ENCODE results near the gene CACNA2D4. TPM values are rescaled to one million over a fixed set of nuclear protein-coding genes. Genes with fewer than 3 reads are reported as not detected.

Gene CACNA2D4
- total RNA-seq, 1 donor, result 0.72 TPM

- Histone ChIP-seq H3K36me3 (ENCODE audit: insufficient read depth, low read length) (no peaks in the 10 kb centered on the region), H3K4me2 (ENCODE audit: insufficient read depth, low read length) (no peak overlapping the region), H3K9me3 (ENCODE audit: low read depth, low read length) (no peaks in the 10 kb centered on the region), H2AFZ (ENCODE audit: low read length) (no peak overlapping the region), H3K79me2 (ENCODE audit: insufficient read depth, low read length) (no peaks in the 10 kb centered on the region), H3K4me3 (ENCODE audit: insufficient read depth, low read length) (no peak overlapping the region), H3K4me1 (ENCODE audit: insufficient read depth, low read length) (no peaks in the 10 kb centered on the region), H4K20me1 (ENCODE audit: insufficient read depth, low read length) (no peaks in the 10 kb centered on the region), H3K27ac (ENCODE audit: low read depth, low read length) (no peak overlapping the region), H3K27me3 (ENCODE audit: insufficient read depth, low read length) (peaks cover 69% of the 10 kb centered on the region)
- TF ChIP-seq, protein P1, sequence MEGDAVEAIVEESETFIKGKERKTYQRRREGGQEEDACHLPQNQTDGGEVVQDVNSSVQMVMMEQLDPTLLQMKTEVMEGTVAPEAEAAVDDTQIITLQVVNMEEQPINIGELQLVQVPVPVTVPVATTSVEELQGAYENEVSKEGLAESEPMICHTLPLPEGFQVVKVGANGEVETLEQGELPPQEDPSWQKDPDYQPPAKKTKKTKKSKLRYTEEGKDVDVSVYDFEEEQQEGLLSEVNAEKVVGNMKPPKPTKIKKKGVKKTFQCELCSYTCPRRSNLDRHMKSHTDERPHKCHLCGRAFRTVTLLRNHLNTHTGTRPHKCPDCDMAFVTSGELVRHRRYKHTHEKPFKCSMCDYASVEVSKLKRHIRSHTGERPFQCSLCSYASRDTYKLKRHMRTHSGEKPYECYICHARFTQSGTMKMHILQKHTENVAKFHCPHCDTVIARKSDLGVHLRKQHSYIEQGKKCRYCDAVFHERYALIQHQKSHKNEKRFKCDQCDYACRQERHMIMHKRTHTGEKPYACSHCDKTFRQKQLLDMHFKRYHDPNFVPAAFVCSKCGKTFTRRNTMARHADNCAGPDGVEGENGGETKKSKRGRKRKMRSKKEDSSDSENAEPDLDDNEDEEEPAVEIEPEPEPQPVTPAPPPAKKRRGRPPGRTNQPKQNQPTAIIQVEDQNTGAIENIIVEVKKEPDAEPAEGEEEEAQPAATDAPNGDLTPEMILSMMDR (IDR thresholded peaks at IDR 0.05; ENCODE audit: extremely low read depth, low read depth, low read length), result no peak
- DNase-seq (ENCODE audit: insufficient read length, low spot score, missing footprints), result no peak
Measured at GRCh38 chr12:1870998-1871917, 47.2 kb downstream of the CACNA2D4 start.

DNA sequence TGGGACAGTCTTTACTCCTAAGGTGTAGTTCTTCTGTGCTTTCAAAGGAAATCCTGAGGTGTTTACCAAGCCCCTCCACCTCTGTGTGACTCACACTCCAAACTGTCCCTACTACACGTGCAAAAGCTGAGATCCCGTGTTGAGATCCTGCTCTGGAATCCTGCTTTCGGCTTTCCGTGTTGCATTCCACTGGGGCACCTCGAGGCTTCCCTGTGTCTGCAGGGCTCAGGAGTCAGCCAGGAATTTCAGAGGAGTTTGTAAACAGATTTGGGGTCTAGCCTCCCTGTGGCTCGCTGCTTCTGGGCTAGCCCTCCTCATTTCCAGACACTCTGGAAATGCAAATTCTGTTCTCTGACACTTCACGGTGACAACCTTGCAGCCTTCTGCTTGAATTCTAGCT is 48.4 kb downstream of the CACNA2D4 start:
- TF ChIP-seq, protein P1 (IDR thresholded peaks at IDR 0.05; ENCODE audit: extremely low read depth, low read depth, low read length), result no peak
- no peak overlapping the region for H2AFZ ChIP-seq (ENCODE audit: low read length)
- no peaks in the 10 kb centered on the region for H3K79me2 ChIP-seq (ENCODE audit: insufficient read depth, low read length)
- no peak overlapping the region for H3K27ac ChIP-seq (ENCODE audit: low read depth, low read length)
- H3K4me3 ChIP-seq (ENCODE audit: insufficient read depth, low read length), result no peak overlapping the region
- no peaks in the 10 kb centered on the region for H3K36me3 ChIP-seq (ENCODE audit: insufficient read depth, low read length)
- no peaks in the 10 kb centered on the region for H3K4me1 ChIP-seq (ENCODE audit: insufficient read depth, low read length)
- no peak for DNase-seq (ENCODE audit: insufficient read length, low spot score, missing footprints)
- H3K9me3 ChIP-seq (ENCODE audit: low read depth, low read length), result no peaks in the 10 kb centered on the region
- H3K27me3 ChIP-seq (ENCODE audit: insufficient read depth, low read length), result peaks cover 60% of the 10 kb centered on the region
- H4K20me1 ChIP-seq (ENCODE audit: insufficient read depth, low read length), result no peaks in the 10 kb centered on the region
- H3K4me2 ChIP-seq (ENCODE audit: insufficient read depth, low read length), result no peak overlapping the region

DNA sequence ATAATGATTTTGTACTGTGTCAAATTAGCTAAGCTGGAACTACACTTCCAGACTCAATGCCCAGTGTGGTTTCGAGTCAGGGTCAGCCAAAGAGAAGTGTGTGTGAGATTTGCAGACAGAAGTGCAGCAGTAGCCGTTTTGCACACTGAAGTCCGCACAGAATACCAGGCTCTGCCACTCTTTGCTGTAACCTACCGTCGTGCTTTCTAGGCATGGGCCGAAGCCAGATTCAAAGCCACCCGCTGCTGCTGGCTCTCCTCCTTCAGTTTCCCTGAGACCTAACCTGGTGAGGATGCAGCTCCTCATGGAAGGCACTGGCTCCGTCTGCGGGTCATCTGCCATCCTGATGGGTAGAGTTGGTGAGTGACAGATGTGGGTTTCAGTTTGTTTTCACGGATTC is 49.3 kb downstream of the CACNA2D4 start:
- Histone ChIP-seq H3K4me3 (ENCODE audit: insufficient read depth, low read length) (no peak overlapping the region), H3K27me3 (ENCODE audit: insufficient read depth, low read length) (peaks cover 55% of the 10 kb centered on the region), H3K4me2 (ENCODE audit: insufficient read depth, low read length) (no peak overlapping the region), H3K4me1 (ENCODE audit: insufficient read depth, low read length) (no peaks in the 10 kb centered on the region), H3K27ac (ENCODE audit: low read depth, low read length) (no peak overlapping the region), H4K20me1 (ENCODE audit: insufficient read depth, low read length) (no peaks in the 10 kb centered on the region), H3K79me2 (ENCODE audit: insufficient read depth, low read length) (no peaks in the 10 kb centered on the region), H3K9me3 (ENCODE audit: low read depth, low read length) (no peaks in the 10 kb centered on the region), H2AFZ (ENCODE audit: low read length) (no peak overlapping the region), H3K36me3 (ENCODE audit: insufficient read depth, low read length) (no peaks in the 10 kb centered on the region)
- no peak for DNase-seq (ENCODE audit: insufficient read length, low spot score, missing footprints)
- TF ChIP-seq, protein P1 (IDR thresholded peaks at IDR 0.05; ENCODE audit: extremely low read depth, low read depth, low read length), result no peak

DNA sequence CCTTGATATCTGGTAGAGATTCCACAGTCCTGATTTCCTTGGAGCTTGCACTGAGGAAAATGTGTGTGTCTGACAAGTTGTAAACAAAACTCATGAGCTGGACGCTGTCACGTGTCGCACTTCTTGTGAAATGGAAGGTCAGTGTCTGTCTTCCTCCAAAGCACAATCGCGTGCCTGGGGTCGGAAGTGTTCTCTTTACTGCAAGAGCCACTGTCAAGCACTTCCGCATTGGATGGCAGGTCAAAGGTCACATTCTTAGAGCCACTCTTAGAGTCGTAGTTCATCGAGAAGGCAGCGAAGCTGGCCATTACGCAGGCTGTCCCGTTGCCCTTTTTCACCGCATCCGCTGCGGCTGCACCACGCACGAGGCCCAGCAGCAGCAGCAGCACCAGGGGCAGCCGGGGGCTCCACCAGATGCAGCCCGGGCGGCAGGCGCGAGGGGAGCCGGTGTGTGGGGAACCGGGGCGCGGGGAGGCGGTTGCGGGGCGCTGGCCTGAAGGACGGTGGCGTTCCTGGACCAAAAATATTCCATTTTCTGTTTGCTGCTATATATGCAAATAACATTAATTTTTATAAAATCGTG is 53.1 kb downstream of the CACNA2D4 start:
- no peak for DNase-seq (ENCODE audit: insufficient read length, low spot score, missing footprints)
- Histone ChIP-seq H3K4me2 (ENCODE audit: insufficient read depth, low read length) (no peak overlapping the region), H3K36me3 (ENCODE audit: insufficient read depth, low read length) (no peaks in the 10 kb centered on the region), H3K27me3 (ENCODE audit: insufficient read depth, low read length) (peaks cover 51% of the 10 kb centered on the region), H3K4me1 (ENCODE audit: insufficient read depth, low read length) (no peaks in the 10 kb centered on the region), H3K9me3 (ENCODE audit: low read depth, low read length) (no peaks in the 10 kb centered on the region), H3K27ac (ENCODE audit: low read depth, low read length) (no peak overlapping the region), H3K4me3 (ENCODE audit: insufficient read depth, low read length) (no peak overlapping the region), H3K79me2 (ENCODE audit: insufficient read depth, low read length) (no peaks in the 10 kb centered on the region), H2AFZ (ENCODE audit: low read length) (no peak overlapping the region), H4K20me1 (ENCODE audit: insufficient read depth, low read length) (no peaks in the 10 kb centered on the region)
- TF ChIP-seq, protein P1 (IDR thresholded peaks at IDR 0.05; ENCODE audit: extremely low read depth, low read depth, low read length), result no peak
